Colon (tissue), 2 donors: Measurements from ENCODE around the gene TRPM3.
"Not testable (repeated sequence)": the region's sequence is repeated elsewhere in the genome, so short reads cannot be mapped to it uniquely, and the experiment has no call there.

Source experiments
- FAIRE-seq: peaks from 2 replicates; lab custom pipeline; 2012; peaks lifted over from hg19 to GRCh38; lab: Jason Lieb, UNC
- donor health status: control.
- donor health status: control.

The TRPM3 gene

GRCh38 chr9:70749066-70749465, 372.4 kb downstream of the TRPM3 start:
- FAIRE-seq = no peak

- no peak for FAIRE-seq
Observed at GRCh38 chr9:70747261-70747718, 374.1 kb downstream of the TRPM3 start.

- no peak for FAIRE-seq
Observed at GRCh38 chr9:70746760-70747159, 374.7 kb downstream of the TRPM3 start.

GRCh38 chr9:70746316-70746715, 375.1 kb downstream of the TRPM3 start:
- FAIRE-seq = no peak

GRCh38 chr9:70724794-70725193, 396.6 kb downstream of the TRPM3 start:
- not testable (repeated sequence) for FAIRE-seq

GRCh38 chr9:70724025-70724424, 397.4 kb downstream of the TRPM3 start:
- FAIRE-seq = not testable (repeated sequence)

GRCh38 chr9:70706797-70707196, 414.6 kb downstream of the TRPM3 start:
- FAIRE-seq = not testable (repeated sequence)

GRCh38 chr9:70701163-70701562, 420.3 kb downstream of the TRPM3 start:
- no peak for FAIRE-seq

GRCh38 chr9:70696694-70697335, 424.6 kb downstream of the TRPM3 start:
- no peak for FAIRE-seq

GRCh38 chr9:70694758-70695157, 426.7 kb downstream of the TRPM3 start:
- no peak for FAIRE-seq

- FAIRE-seq = no peak
Observed at GRCh38 chr9:70693186-70693585, 428.2 kb downstream of the TRPM3 start.

GRCh38 chr9:70692431-70692830, 429.0 kb downstream of the TRPM3 start:
- no peak for FAIRE-seq

- FAIRE-seq = no peak
Observed at GRCh38 chr9:70688704-70689103, 432.7 kb downstream of the TRPM3 start.

- FAIRE-seq = no peak
Observed at GRCh38 chr9:70683841-70684240, 437.6 kb downstream of the TRPM3 start.

- no peak for FAIRE-seq
Observed at GRCh38 chr9:70682298-70682697, 439.1 kb downstream of the TRPM3 start.

GRCh38 chr9:70679845-70680244, 441.6 kb downstream of the TRPM3 start:
- FAIRE-seq = no peak

GRCh38 chr9:70678153-70678552, 443.3 kb downstream of the TRPM3 start:
- no peak for FAIRE-seq

GRCh38 chr9:70677055-70677735, 444.2 kb downstream of the TRPM3 start:
- FAIRE-seq = no peak

GRCh38 chr9:70675868-70676370, 445.5 kb downstream of the TRPM3 start:
- FAIRE-seq = no peak

GRCh38 chr9:70673844-70674243, 447.6 kb downstream of the TRPM3 start:
- FAIRE-seq = no peak

GRCh38 chr9:70672161-70672649, 449.2 kb downstream of the TRPM3 start:
- no peak for FAIRE-seq

- no peak for FAIRE-seq
Observed at GRCh38 chr9:70668751-70669150, 452.7 kb downstream of the TRPM3 start.

GRCh38 chr9:70658765-70659164, 462.7 kb downstream of the TRPM3 start:
- no peak for FAIRE-seq
